Inferior parietal cortex (tissue), 1 donor: ENCODE results near the gene SGPL1.

Source experiments
- DNase-seq: peaks from one replicate; pipeline ENCODE4 v3.0.0-alpha.2; 2016; ENCODE audit errors: extremely low spot score

Gene SGPL1

GRCh38 chr10:70921285-70921684, 105.5 kb downstream of the SGPL1 start:
- no peak for DNase-seq

- DNase-seq, result no peak
These were observed 107.9 kb downstream of the SGPL1 start for GRCh38 chr10:70923696-70924095.

GRCh38 chr10:70925377-70926225, 109.9 kb downstream of the SGPL1 start:
- peak; percentile 40 for DNase-seq

- DNase-seq, result no peak
These were observed 110.7 kb downstream of the SGPL1 start for GRCh38 chr10:70926226-70927000.

GRCh38 chr10:70927189-70927943, 111.6 kb downstream of the SGPL1 start:
- no peak for DNase-seq

GRCh38 chr10:70928140-70928539, 112.4 kb downstream of the SGPL1 start:
- DNase-seq, result no peak

GRCh38 chr10:70930263-70931000, 114.7 kb downstream of the SGPL1 start:
- DNase-seq, result no peak
